Body of pancreas (tissue), 4 donors: ENCODE results near the gene GPR65. TPM values are rescaled to one million over a fixed set of nuclear protein-coding genes. Genes with fewer than 3 reads are reported as not detected.

ENCODE experiments used
- ATAC-seq: fragments of 150-250 bp; one replicate; pipeline ENCODE4 v1.9.1; 2016
- DNase-seq, 4 donors: peaks; one replicate each; pipeline ENCODE4 v3.0.0-alpha.2; 2019
- H3K27ac ChIP-seq, 4 donors: fragments of 200-600 bp; sonication (generic); 1 replicate in 3 of 4; 2 replicates in 1 of 4; pipeline versions ENCODE4 v1.5.1 to v1.6.1; 2016 to 2019; ENCODE audit warnings: mild to moderate bottlenecking in 1 of 4, mixed read lengths in 1 of 4, moderate library complexity in 1 of 4
- H3K27me3 ChIP-seq, 2 donors: fragments of 200-600 bp; sonication (generic); one replicate each; pipeline ENCODE4 v1.6.0; 2016; ENCODE audit warnings: mild to moderate bottlenecking in 1 of 2
- H3K36me3 ChIP-seq, 2 donors: fragments of 200-600 bp; sonication (generic); replicated peaks in 1 of 2; 2 replicates each; pipeline ENCODE4 v1.5.1; 2016; ENCODE audit warnings: low read depth in 2 of 2; ENCODE audit not compliant: insufficient read depth in 1 of 2
- H3K4me1 ChIP-seq: fragments of 200-600 bp; sonication (generic); one replicate; pipeline ENCODE4 v1.6.0; 2016
- H3K4me3 ChIP-seq, 2 donors: fragments of 200-600 bp; sonication (generic); 1 replicate in 1 of 2; 2 replicates in 1 of 2; pipeline ENCODE4 v1.5.1; 2016 to 2019
- H3K9me3 ChIP-seq, 3 donors: fragments of 200-600 bp; sonication (generic); 1 replicate in 2 of 3; 2 replicates in 1 of 3; pipeline ENCODE4 v1.5.1; 2016
- CTCF ChIP-seq, 7 experiments: fragments of 450-650 bp in 4 of 7; fragments of 200-600 bp in 3 of 7; sonication (generic) in 3 of 7; IDR thresholded peaks; one replicate each; pipeline ENCODE4 v1.5.1; 2016 to 2019; ENCODE audit warnings: antibody characterized with exemption in 7 of 7
- POLR2A ChIP-seq, 3 donors: fragments of 450-650 bp; IDR thresholded peaks; one replicate each; pipeline ENCODE4 v1.6.1; 2016; ENCODE audit warnings: antibody characterized with exemption in 3 of 3, mild to moderate bottlenecking in 2 of 3
- WGBS, 2 donors: methylation state at CpG; one replicate each; pipeline ENCODE4 v1.1.5; 2017; 5-methylcytosine and 5-hydroxymethylcytosine counted together
- intact Hi-C: fragments of 100-400 bp; cut with DNase I; formaldehyde crosslinking; loops from one replicate; pipeline ENCODE4 v1.15.1; 2023
- total RNA-seq, 2 donors: library from RNA; depleted of rRNA; stranded (reverse); fragments of >200 nt; gene quantifications; one replicate each; pipeline ENCODE4 v1.1.0, GENCODE V29; 2016

The GPR65 gene
- total RNA-seq, 2 donors from 2014 or later, result 1.3 TPM; not detected in 1

DNA sequence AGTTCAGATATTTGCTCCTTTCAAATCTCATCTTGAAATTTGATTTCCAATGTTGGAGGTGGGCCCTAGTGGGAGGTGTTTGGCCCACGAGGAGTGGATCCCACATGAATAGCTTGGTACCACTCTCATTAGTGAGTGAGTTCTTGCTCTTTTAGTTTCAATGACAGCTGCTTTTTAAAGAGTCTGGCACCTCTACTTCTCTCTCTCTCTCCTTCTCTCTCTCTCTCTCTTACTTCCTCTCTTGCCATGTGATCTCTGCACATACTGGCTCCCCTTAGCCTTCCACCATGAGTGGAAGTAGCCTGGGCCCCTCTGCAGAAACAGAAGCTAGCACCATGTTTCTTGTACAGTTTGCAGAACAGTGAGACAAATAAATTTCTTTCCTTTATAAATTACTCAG lies 25.1 kb downstream of the GPR65 start:
- no peak for ATAC-seq

GRCh38 chr14:88030892-88031291 lies 26.0 kb downstream of the GPR65 start:
- TF ChIP-seq CTCF (IDR thresholded peaks at IDR 0.05) (no peak), POLR2A (IDR thresholded peaks at IDR 0.05) (no peak)
- no peaks in the 10 kb centered on the region for H3K27me3 ChIP-seq
- no peaks in the 10 kb centered on the region for H3K9me3 ChIP-seq
- ATAC-seq, result no peak
- H3K36me3 ChIP-seq, result no peaks in the 10 kb centered on the region
- no peak overlapping the region for H3K4me3 ChIP-seq
- intact Hi-C loops, result no loop called here
- 42 to 53% methylated on average over 1 of the region's 1 CpG for whole genome bisulfite sequencing, 2 donors
- no peak overlapping the region for H3K27ac ChIP-seq
- no peak for DNase-seq
- no peaks in the 10 kb centered on the region for H3K4me1 ChIP-seq

More for the DNA sequence above, 25.1 kb downstream of the GPR65 start:
- no peak overlapping the region for H3K4me3 ChIP-seq
- no peak overlapping the region for H3K27ac ChIP-seq
- DNase-seq, result no peak
- H3K9me3 ChIP-seq, result no peaks in the 10 kb centered on the region
- WGBS, 2 donors, result 48 to 60% methylated on average over 1 of the region's 1 CpG
- TF ChIP-seq POLR2A (IDR thresholded peaks at IDR 0.05) (no peak), CTCF (IDR thresholded peaks at IDR 0.05) (no peak)
- no peaks in the 10 kb centered on the region for H3K4me1 ChIP-seq
- intact Hi-C loops, result no loop called here
- H3K27me3 ChIP-seq, result no peaks in the 10 kb centered on the region
- H3K36me3 ChIP-seq, result no peaks in the 10 kb centered on the region

- Histone ChIP-seq H3K4me1 (no peaks in the 10 kb centered on the region), H3K27me3 (no peaks in the 10 kb centered on the region), H3K9me3 (no peaks in the 10 kb centered on the region), H3K4me3 (no peak overlapping the region), H3K36me3 (no peaks in the 10 kb centered on the region), H3K27ac (no peak overlapping the region)
- DNase-seq (no peak), ATAC-seq (no peak)
- intact Hi-C loops, result no loop called here
- TF ChIP-seq CTCF (IDR thresholded peaks at IDR 0.05), result no peak
- TF ChIP-seq POLR2A (IDR thresholded peaks at IDR 0.05), result no peak
- 87 to 100% methylated on average over 1 of the region's 1 CpG for WGBS, 2 donors
Measured at GRCh38 chr14:88032373-88032772, 27.4 kb downstream of the GPR65 start.

DNA sequence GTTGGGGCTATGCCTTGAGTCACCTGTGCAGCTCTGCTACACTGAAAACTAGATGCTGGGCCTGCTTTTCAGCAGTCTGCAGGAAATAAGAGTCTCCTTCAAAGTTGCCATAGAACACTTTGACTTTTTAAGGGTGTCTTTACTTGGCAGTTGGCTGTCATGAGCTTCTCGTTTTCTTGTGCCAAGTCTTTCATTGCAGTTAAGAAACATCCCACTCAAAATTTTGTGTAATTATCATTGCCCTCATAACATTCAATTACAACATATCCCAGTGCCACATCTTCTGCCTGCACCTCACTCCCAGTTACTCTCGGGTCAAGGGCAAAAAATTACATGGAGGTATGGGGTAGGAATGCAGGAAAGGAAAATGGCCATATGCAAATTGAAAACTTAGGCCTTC lies 29.1 kb downstream of the GPR65 start:
- 44 to 59% methylated on average over 2 of the region's 2 CpGs for WGBS, 2 donors
- H3K27ac ChIP-seq, result no peak overlapping the region
- no peak for DNase-seq

More for the DNA sequence above, 29.1 kb downstream of the GPR65 start:
- Histone ChIP-seq H3K36me3 (no peaks in the 10 kb centered on the region), H3K4me1 (no peaks in the 10 kb centered on the region), H3K27me3 (no peaks in the 10 kb centered on the region), H3K9me3 (no peaks in the 10 kb centered on the region), H3K4me3 (no peak overlapping the region)
- intact Hi-C loops, result no loop called here
- ATAC-seq, result no peak
- TF ChIP-seq CTCF (IDR thresholded peaks at IDR 0.05), result no peak
- TF ChIP-seq POLR2A (IDR thresholded peaks at IDR 0.05), result no peak
